Measurements from ENCODE around the gene C19orf67. TPM values are rescaled to one million over a fixed set of nuclear protein-coding genes. Genes with fewer than 3 reads are reported as not detected.

Gene C19orf67
- total RNA-seq, 6 experiments from 2014 or later: not detected

GRCh38 chr19:14058182-14059092, 27.1 kb downstream of the C19orf67 start:
- Mint-ChIP-seq H3K27ac (no peak overlapping the region), H3K27me3 (ENCODE audit: insufficient read depth) (peaks cover 16% of the 10 kb centered on the region), H3K9me3 (no peaks in the 10 kb centered on the region), H3K4me1 (ENCODE audit: low read depth) (peaks cover 4% of the 10 kb centered on the region; the same call in 1 of the 2 replicates), H3K4me3 (peak overlapping the region; percentile 83; the same call in 1 of the 2 replicates), H3K36me3 (ENCODE audit: low read depth) (no peaks in the 10 kb centered on the region)
- no peak for DNase-seq
- no peak for TF ChIP-seq CTCF (IDR thresholded peaks at IDR 0.05)

- Mint-ChIP-seq H3K36me3 (ENCODE audit: low read depth) (peaks cover 5% of the 10 kb centered on the region; the same call in 1 of the 2 replicates), H3K27ac (no peak overlapping the region), H3K4me1 (ENCODE audit: low read depth) (peaks cover 4% of the 10 kb centered on the region; the same call in 1 of the 2 replicates), H3K27me3 (ENCODE audit: insufficient read depth) (peaks cover 12% of the 10 kb centered on the region), H3K4me3 (peak overlapping the region; percentile 78), H3K9me3 (no peaks in the 10 kb centered on the region)
- TF ChIP-seq CTCF (IDR thresholded peaks at IDR 0.05): no peak
- no peak for DNase-seq
Observed at GRCh38 chr19:14056741-14057356, 28.7 kb downstream of the C19orf67 start.

GRCh38 chr19:14056069-14056666, 29.4 kb downstream of the C19orf67 start:
- H3K27ac Mint-ChIP-seq: no peak overlapping the region
- no peak overlapping the region for H3K4me3 Mint-ChIP-seq
- DNase-seq: no peak
- H3K4me1 Mint-ChIP-seq (ENCODE audit: low read depth): peaks cover 4% of the 10 kb centered on the region; the same call in 1 of the 2 replicates
- peaks cover 8% of the 10 kb centered on the region for H3K27me3 Mint-ChIP-seq (ENCODE audit: insufficient read depth)
- no peak for TF ChIP-seq CTCF (IDR thresholded peaks at IDR 0.05)
- H3K36me3 Mint-ChIP-seq (ENCODE audit: low read depth): peaks cover 5% of the 10 kb centered on the region; the same call in 1 of the 2 replicates
- H3K9me3 Mint-ChIP-seq: no peaks in the 10 kb centered on the region

GRCh38 chr19:14055396-14055795, 30.2 kb downstream of the C19orf67 start:
- Mint-ChIP-seq H3K4me1 (ENCODE audit: low read depth) (peaks cover 4% of the 10 kb centered on the region; the same call in 1 of the 2 replicates), H3K27me3 (ENCODE audit: insufficient read depth) (peaks cover 5% of the 10 kb centered on the region), H3K36me3 (ENCODE audit: low read depth) (peaks cover 5% of the 10 kb centered on the region; the same call in 1 of the 2 replicates), H3K4me3 (no peak overlapping the region), H3K27ac (no peak overlapping the region), H3K9me3 (no peaks in the 10 kb centered on the region)
- TF ChIP-seq CTCF (IDR thresholded peaks at IDR 0.05): no peak
- DNase-seq: no peak

- DNase-seq: no peak
- no peak overlapping the region for H3K4me3 Mint-ChIP-seq
- no peaks in the 10 kb centered on the region for H3K9me3 Mint-ChIP-seq
- H3K4me1 Mint-ChIP-seq (ENCODE audit: low read depth): peaks cover 4% of the 10 kb centered on the region; the same call in 1 of the 2 replicates
- no peak overlapping the region for H3K27ac Mint-ChIP-seq
- peaks cover 5% of the 10 kb centered on the region; the same call in 1 of the 2 replicates for H3K36me3 Mint-ChIP-seq (ENCODE audit: low read depth)
- peaks cover 5% of the 10 kb centered on the region for H3K27me3 Mint-ChIP-seq (ENCODE audit: insufficient read depth)
- TF ChIP-seq CTCF (IDR thresholded peaks at IDR 0.05): no peak
Observed at GRCh38 chr19:14054721-14055120, 30.9 kb downstream of the C19orf67 start.

Measured in HFFc6 (cell line).